Ramos (cell line): ENCODE measurements around the gene SEC24D.

Experiments used
- in situ Hi-C: fragments of 300-500 bp; cut with MboI; formaldehyde crosslinking; loops from one replicate; pipeline ENCODE4 v1.14.3; 2022; ENCODE audit warnings: low sequenced_read_pairs; ENCODE audit not compliant: unreplicated experiment

SEC24D gene

GRCh38 chr4:118845552-118846050 lies 9.7 kb upstream of the SEC24D start:
- in situ Hi-C loops: no loop called here

DNA sequence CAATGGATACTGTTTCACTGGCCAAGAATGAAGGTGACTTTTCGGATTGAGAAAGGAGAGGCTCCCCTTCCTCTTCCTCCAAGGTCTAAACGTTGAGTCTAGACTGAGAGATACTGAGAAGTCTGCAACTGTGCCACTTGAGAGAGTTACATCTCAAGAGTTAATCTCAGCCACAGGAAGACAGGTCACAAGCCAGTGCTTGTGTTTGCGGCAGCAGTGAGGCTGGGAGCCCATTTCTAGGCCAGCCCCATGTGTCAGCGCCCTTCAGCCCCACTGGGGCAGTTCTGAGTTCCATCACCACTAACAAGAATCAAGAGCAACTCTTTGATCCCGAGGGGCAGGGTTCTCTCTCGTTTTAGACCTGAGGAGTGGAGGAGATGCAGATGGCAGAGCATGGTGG lies 7.3 kb upstream of the SEC24D start:
- in situ Hi-C loops: no loop called here

- in situ Hi-C loops: no loop called here
These were observed 6.1 kb upstream of the SEC24D start for GRCh38 chr4:118842055-118842454.

DNA sequence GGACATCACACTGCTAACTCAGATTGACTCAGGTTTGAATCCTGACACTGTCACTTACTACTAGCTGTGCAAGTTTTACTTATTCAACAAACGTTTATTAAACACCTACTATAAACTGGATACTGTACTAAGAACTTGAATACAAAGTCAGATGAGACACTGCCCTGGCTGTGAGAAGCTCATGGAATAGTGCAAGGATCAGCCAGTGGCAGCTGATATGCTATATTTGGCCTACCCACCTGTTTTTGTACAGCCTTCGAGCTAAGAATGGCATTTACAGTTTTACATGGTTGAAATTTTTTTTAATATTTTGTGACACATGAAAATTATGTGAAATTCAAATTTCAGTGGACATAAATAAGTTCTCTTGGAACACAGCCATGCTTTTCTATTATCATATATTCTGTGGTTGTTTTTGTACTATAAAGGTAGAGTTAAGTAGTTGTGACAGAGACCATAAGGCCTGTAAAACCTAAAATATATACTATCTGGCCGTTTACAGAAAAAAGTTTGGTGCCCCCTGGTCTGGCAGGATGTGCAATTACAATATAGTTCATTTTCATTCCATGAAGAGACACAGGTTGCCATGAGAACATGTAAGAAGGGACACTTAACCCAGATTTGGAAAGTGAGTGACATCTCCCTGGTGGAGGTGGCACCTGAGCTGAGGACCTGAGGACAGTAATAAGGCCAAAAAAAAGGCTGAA lies 3.4 kb upstream of the SEC24D start:
- in situ Hi-C loops: no loop called here

DNA sequence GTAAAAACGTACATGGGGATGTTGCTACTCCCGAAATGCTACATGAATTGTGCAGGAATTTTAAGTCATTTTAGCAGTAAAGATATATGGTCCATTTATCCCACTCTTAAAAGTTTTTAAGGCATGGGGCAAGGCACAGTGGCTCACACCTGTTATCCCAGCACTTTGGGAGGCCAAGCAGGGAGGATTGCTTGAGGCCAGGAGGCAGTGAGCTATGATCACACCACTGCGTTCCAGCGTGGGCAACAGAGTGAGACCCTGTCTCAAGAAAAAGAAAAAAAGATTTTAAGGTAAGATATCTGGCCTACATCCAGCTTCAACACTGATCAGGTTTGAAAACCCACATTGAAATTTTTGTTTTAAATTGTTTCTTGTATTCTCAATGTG lies 1.2 kb upstream of the SEC24D start:
- in situ Hi-C loops: no loop called here

DNA sequence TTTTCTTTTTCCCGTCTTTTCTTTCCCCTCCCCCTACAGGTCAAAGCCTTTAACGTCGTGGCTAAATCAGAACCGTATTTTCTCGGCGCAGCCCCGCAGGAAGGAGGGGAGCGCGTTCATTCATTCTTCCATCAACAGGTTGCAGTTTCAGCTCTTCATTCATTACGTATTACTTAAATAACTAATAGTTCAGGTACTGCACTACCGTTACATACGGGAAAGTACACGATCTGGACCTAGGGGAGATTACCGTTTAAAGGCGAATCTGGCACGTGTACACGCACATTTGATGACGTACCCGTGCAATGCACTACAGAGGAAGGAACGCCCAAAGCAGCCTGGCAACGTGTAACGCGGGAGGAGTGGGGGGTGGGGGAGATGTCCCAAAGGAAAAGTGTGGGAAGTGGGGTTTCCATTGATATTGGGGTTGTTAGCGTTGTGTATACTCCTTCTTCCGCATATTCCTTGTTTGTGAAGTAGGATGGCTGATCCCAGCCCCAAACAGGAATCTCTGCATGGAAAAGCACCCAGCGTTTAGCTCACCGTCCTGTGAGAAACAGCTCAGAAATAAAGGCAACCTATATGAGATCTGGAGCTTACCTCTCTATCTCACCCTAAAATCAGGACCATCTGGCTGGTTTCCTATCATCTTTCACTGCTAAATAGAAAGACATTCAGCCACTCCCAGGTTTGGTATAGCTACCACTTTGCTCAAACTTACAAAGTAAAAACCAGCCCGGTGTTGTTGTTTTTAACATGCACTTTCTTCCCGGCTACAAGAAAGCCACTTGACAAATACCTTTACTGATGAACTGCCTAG lies 585 bp upstream of the SEC24D start:
- in situ Hi-C loops: no loop called here

DNA sequence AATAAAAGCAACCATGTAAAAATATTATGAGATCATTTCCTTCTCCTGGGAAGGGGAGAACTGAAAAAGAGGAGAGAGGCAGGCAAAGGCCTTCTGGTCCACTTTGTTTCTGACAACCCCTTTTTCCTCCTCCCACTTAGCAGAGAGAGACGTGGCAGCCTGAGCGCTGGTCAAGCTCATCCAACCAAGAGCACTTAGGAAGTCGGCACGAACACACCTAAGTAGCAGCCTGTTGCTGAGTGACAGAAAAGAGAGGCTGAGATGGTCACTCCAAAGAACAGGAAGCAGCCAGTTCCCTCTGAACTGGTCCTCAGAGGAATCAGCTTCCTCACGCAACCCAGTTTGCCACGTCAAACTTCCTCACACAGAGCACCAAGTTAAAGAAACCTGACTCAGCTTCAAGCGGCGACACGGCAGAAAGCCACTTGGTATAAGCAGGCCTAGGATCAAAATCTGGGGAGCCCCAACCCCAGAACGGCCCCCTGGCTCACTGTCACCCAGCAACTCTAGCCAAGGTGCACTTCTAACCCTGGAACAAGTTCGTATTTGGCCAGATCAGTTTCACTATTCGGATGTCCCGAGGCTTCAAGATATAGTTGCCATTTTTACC lies 861 bp downstream of the SEC24D start:
- in situ Hi-C loops: no loop called here

- in situ Hi-C loops: no loop called here
These were observed 1.9 kb downstream of the SEC24D start for GRCh38 chr4:118834070-118834469.

GRCh38 chr4:118833192-118833820 lies 2.6 kb downstream of the SEC24D start:
- in situ Hi-C loops: no loop called here

DNA sequence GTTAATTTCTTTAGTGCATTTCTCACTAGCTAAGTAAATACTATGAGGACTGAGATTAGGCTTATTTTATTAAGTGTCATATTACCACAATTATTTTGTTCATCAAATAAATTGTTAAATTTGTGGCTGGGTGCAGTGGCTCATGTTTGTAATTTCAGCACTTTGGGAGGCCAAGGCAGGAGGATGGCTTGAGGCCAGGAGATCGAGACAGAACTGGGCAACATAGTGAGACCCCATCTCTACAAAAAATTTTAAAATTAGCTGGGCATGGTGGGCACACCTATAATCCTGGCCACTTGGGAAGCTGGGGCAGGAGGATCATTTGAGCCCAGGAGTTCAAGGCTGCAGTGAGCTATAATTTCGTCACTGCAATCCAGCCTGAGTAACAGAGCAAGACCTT lies 6.8 kb downstream of the SEC24D start:
- in situ Hi-C loops: no loop called here

DNA sequence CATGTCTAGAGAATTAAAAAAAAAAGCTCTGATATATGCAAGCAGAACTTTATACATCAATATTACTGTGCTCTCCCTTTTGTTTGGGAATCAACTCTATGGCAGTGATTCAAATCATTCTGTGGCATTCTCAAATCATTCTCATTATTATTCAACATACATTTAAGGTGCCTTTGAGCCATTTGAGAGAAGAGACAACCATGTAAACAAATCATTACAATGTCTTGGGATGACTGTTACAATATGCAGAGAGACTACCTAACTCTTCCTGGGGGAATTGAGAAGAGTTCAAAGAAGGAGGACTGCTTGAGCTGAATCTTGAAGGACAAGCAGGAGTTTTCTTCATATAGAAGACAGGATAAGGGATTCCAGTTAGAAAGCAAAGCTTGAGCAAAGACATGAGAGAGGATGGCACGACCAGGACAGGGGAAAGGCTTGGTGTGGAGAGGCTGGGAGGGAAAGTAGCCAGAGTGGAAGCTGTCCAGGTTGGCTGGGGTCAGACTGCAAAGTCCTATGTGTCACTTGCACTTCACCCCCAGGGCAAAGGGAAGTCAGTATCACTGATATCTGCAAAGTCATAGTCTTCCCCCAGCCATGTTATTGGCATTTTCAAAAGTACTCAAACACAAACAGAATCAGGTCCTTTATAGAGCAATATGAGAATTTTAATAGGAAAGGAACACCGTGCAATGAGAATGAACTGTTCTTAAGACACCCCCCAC lies 9.0 kb downstream of the SEC24D start:
- in situ Hi-C loops: no loop called here

- in situ Hi-C loops: no loop called here
These were observed 10.1 kb downstream of the SEC24D start for GRCh38 chr4:118825799-118826198.

GRCh38 chr4:118824141-118824540 lies 11.8 kb downstream of the SEC24D start:
- in situ Hi-C loops: no loop called here

GRCh38 chr4:118823471-118823870 lies 12.5 kb downstream of the SEC24D start:
- in situ Hi-C loops: no loop called here

DNA sequence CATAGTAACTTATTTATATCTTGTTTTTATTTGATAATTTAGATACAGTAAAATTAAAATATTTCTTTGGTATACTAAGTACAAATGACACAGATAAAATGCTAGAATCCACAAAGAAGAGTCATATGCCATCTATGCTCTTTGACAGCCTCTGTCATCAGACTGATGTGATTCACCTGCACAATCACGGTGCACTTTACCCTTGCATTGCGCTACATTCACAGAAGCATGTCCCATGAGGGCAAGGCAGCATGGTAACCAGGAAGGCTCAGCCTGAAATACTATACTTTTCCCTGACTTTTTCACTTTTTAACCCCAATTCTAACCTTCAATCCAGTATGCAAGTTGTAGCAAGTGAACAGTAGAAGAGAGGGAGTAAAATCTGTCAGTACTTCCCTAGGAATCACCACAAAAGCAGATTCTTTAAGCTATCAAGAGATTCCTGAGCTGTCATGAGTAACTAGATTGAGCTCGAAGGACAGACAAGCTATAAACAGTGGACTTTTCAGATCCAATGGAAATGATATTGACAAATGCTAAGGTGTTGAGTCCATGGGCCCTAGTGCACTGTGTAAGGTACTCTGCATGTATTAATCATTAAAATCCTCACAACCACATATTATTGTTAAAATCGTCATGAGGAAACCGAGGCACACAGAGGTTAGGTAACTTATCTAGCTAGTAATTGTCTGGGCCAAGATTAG lies 14.2 kb downstream of the SEC24D start:
- in situ Hi-C loops: no loop called here

DNA sequence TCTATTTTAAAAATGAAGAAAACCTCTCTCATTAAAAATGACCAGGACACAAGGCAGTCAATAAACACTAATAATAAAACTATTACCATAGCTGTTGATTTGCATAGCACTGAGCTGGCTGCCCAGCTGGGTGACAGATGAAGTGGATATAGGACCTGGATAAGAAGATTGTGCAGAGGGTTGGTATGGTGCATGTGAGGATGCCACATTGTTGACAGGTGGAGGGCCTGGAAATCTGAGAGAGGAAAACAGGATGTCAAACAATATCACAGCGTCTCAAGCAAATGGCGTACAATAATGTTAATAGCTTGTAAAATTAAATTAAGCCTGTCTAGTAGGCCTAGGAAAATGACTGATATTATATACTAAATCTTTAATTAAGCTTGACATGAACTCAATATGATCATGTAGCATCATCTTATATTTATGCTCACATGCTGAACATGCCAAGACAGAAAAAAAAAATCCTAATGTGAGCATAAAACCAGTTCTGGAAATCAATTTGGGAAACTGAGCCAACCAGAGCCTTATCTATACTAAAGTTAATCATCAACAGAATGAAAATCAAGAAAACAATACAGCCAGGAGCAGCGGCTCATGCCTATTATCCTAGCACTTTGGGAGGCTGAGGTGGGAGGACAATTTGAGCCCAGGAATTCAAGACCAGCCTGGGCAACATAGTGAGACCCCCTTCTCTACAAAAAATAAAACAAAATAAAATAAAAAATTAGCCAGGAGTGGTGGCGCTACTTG lies 18.6 kb downstream of the SEC24D start:
- in situ Hi-C loops: no loop called here

DNA sequence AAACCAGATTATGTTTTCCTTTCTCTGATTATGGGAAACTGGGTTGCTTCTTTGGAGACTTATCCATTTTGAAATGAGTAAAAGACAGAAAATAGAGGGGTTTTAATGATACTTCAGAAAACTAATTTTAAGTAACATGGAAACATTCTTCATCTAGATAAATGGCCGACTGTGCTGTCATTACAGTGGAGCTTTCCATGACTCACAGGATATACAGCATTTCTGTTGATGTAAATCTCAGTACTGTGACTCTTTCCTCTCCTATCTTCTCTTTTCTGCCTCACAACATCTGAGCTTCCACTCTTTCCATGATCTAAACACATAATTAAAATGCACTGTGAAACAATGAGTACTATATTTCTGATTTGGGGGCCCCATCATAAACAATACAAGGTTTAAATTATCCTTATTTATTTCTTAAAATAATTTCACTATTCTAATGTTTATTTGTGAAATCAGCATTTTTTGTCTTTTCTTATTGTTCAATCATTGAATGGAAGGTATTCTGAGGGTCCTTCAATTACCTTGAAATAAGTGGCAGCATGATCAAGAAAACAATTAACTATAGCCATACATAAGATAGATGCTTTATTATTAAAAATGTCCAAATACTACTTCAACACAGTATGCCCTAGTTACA lies 19.3 kb downstream of the SEC24D start:
- in situ Hi-C loops: no loop called here

DNA sequence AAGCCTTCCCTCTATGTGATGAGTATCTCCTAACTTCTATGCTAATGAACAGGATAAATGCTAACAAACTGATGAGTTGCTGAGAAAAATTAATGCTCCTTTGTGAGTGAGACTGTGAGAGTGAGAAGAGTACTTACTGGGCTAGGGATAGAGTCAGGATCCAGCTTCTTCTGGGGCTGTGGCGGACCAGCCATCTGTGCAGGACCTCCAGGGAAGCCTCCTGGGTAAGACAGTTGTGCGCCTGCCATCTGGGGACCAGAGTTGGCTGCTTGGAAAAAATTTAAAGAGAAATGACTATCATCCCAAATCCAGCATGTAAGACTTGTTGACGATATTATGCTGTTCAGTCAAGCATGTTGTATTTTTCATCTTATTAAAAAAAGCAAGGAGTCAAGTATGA lies 21.0 kb downstream of the SEC24D start:
- in situ Hi-C loops: no loop called here
